ENCODE results near the gene PDE4A.

Gene PDE4A

DNA sequence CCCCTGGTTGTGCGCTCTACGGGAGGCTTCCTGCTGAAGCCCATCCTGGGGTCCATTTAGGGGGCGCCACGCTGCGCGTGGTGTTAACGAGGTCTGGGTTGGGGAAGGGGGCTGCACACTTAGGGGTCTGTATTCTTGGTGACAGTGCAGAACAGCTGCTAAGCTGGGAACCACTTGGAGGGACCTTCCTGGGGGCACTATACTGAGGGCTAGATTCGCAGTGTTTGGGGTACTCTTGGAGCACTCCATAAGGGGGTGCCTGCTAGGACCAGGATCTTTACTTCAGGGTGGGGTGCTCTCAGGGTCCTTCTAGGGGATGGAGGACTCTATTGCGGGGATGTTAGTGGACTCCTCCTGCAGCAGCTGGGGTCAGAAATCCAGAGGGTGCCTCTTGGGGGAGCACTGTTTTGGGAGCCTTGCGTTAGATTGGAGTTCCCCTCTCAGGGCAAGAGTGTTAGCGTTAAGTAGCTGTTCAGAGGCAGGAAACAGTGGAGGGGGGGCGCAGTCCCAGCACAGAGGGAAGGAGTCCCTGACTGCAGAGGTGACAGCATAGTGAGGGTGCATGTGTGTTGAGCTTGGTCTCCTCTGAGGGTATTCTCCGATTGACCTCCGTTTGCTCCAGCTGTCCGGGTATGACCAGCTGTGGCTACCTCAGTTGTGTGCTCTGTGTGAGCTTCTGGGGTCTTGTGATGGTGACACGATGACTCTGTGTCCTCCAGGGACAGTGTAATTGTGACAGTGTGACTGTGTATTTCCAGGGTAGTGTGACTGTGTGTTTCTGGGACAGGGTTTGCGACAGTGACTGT, 1.1 kb downstream of the PDE4A start:
- TF ChIP-seq, protein P1, sequence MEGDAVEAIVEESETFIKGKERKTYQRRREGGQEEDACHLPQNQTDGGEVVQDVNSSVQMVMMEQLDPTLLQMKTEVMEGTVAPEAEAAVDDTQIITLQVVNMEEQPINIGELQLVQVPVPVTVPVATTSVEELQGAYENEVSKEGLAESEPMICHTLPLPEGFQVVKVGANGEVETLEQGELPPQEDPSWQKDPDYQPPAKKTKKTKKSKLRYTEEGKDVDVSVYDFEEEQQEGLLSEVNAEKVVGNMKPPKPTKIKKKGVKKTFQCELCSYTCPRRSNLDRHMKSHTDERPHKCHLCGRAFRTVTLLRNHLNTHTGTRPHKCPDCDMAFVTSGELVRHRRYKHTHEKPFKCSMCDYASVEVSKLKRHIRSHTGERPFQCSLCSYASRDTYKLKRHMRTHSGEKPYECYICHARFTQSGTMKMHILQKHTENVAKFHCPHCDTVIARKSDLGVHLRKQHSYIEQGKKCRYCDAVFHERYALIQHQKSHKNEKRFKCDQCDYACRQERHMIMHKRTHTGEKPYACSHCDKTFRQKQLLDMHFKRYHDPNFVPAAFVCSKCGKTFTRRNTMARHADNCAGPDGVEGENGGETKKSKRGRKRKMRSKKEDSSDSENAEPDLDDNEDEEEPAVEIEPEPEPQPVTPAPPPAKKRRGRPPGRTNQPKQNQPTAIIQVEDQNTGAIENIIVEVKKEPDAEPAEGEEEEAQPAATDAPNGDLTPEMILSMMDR (conservative IDR thresholded peaks at IDR 0.05; ENCODE audit: low read depth, low read length), result no peak
- no peak for DNase-seq (ENCODE audit: low read depth)
- peak overlapping the region; percentile 65 for H3K4me3 ChIP-seq (ENCODE audit: low read depth, low read length)

DNA sequence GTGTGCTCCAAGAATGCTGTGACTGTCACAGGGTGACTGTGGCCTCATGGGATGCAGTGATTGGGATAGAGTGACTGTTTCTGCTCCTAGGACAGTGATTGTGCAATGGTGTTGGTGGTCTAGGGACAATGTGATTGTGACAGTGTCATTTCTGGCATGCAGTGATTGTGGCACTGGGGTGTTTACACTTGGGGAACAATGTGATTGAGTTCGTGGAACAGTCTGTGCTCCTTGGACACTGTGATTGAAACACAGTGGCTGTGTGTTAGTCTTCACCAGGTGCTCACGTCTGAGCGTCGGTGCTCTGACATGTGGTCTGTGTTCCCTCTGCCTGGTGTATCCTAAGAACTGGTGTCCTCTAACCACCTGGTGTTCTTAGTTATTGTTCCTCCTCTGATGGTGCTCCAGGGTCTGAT, 1.7 kb downstream of the PDE4A start:
- peak overlapping the region; percentile 5 for H3K4me3 ChIP-seq (ENCODE audit: low read depth, low read length)
- TF ChIP-seq, protein P1 (conservative IDR thresholded peaks at IDR 0.05; ENCODE audit: low read depth, low read length), result no peak
- no peak for DNase-seq (ENCODE audit: low read depth)

DNA sequence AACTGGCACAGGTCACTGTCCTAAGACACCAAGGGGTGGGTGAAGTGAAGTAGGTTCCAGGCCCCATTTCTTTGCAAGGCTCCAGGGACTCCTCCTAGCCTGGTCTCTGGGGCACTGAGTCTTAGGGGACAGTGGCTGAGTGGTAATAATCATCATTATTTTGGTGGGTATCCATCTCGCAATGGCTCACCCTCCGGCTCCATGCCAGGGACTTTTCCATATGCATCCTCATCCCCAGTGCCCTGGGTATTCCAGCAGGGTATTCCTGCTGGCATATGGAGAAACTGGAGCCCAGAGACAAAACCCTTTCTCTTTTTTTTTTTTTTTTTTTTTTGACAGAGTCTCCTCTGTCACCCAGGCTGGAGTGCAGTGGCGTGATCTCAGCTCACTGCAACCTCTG, 2.5 kb downstream of the PDE4A start:
- no peak overlapping the region for H3K4me3 ChIP-seq (ENCODE audit: low read depth, low read length)
- TF ChIP-seq, protein P1 (conservative IDR thresholded peaks at IDR 0.05; ENCODE audit: low read depth, low read length), result no peak
- DNase-seq (ENCODE audit: low read depth), result no peak

DNA sequence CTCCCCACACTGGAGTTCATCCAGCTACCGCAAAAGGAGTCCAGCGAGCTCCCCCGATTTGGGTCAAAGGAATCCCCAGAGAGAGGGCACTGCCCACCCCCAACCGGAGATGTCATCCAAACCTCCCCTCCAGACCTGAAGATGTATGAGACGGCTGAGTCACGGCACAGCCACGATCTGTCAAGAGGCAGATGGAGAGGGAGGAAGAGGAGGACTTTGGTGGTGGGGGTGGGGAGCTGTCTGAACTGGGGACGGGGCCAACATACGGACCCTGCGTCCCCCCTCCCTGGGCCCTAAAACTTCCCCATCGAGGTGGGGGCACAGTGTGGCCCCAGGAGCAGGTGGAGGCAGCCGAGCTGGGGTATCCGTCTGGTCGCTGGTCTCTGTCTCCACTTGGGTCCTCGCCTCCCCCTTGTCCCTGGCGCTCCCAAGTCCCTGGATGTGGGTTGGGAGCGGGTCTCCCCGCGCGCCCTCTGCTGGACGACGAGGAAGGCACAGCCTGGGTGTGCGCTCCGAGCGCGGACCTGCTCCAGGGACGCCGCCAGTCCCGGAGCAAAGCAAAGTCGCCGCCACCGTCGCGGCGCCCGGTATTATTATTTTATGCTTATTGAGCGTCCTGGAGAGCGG, 3.8 kb downstream of the PDE4A start:
- TF ChIP-seq, protein P1 (conservative IDR thresholded peaks at IDR 0.05; ENCODE audit: low read depth, low read length), result peak; percentile 86
- peak; percentile 70 for DNase-seq (ENCODE audit: low read depth)

DNA sequence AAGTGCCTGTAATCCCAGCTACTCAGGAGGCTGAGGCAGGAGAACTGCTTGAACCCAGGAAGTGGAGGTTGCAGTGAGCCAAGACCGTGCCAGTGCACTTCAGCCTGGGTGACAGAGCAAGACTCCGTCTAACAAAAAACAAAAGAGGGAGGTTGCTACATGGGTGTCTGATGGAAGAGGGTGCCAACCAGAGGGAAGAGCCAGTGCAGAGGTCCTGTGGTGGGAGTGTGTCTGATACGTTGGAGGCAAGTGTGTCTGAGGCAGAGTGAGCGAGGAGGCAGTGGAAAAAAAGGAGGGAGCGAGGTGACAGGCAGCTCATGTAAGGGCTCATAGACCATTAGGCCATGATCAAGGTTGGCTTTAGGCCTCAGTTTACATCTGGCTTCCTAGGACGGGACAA, 6.8 kb downstream of the PDE4A start:
- TF ChIP-seq, protein P1 (conservative IDR thresholded peaks at IDR 0.05; ENCODE audit: low read depth, low read length), result no peak
- H3K4me3 ChIP-seq (ENCODE audit: low read depth, low read length), result no peak overlapping the region
- no peak for DNase-seq (ENCODE audit: low read depth)

More for the DNA sequence above, 3.8 kb downstream of the PDE4A start:
- H3K4me3 ChIP-seq (ENCODE audit: low read depth, low read length), result peak overlapping the region; percentile 51

DNA sequence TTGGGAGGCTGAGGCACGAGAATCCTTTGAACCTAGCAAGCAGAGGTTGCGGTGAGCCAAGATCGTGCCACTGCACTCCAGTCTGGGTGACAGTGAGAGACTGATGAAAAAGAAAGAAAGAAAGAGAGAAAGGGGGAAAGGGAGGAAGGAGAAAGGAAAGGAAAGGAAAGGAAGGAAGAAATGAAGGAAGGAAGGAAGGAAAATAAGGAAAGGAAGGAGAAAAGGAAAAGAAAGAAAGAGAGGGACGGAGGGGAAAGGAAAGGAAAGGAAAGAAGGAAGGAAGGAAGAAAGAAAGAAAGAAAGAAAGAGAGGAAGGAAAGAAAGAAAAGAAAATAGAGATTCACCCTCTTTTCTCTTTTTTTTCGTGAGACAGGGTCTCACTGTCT, 8.7 kb downstream of the PDE4A start:
- TF ChIP-seq, protein P1 (conservative IDR thresholded peaks at IDR 0.05; ENCODE audit: low read depth, low read length), result no peak
- no peak overlapping the region for H3K4me3 ChIP-seq (ENCODE audit: low read depth, low read length)
- DNase-seq (ENCODE audit: low read depth), result no peak
